GM19328 (cell line): ENCODE results near the gene ZNF280D.
"Not testable (repeated sequence)": the region's sequence is repeated elsewhere in the genome, so short reads cannot be mapped to it uniquely, and the experiment has no call there.

Source experiments
- ATAC-seq: cut with Tn5 transposase; IDR thresholded peaks from one replicate; pipeline ENCODE4 v1.9.1; 2021; ENCODE audit warnings: mild to moderate bottlenecking, moderate library complexity; ENCODE audit not compliant: unreplicated experiment

ZNF280D gene

DNA sequence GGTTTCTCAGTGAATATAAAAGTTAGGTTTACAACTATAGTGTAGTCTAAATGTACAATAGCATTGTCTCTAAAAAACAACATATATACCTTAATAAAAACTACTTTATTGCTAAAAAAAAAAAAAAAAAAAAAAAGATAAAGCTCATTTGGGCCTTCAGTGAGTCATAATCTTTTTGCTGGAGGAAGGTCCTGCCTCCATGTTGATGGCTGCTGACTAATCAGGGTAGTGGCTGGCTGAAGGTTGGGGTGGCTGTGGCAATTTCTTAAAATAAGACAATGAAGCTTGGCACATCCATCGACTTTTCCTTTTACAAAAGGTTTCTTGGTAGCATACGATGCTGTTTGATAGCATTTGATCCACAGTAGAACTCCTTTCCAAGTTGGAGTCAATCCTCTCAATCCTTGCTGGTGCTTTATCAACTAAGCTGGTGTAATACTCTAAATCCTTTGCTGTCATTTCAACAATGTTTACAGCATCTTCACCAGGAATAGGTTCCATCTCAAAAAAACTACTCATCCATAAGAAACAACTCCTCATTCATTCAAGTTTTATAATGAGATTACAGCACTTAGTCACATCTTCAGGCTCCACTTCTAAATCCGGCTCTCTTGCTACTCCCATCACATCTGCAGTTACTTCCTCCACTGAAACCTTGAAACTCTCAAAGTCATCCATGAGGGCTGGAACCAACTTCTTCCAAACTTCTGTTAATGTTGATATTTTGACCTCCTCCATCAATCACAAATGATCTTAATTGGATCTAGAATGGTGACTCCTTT lies 13.3 kb downstream of the ZNF280D start:
- ATAC-seq: no peak

DNA sequence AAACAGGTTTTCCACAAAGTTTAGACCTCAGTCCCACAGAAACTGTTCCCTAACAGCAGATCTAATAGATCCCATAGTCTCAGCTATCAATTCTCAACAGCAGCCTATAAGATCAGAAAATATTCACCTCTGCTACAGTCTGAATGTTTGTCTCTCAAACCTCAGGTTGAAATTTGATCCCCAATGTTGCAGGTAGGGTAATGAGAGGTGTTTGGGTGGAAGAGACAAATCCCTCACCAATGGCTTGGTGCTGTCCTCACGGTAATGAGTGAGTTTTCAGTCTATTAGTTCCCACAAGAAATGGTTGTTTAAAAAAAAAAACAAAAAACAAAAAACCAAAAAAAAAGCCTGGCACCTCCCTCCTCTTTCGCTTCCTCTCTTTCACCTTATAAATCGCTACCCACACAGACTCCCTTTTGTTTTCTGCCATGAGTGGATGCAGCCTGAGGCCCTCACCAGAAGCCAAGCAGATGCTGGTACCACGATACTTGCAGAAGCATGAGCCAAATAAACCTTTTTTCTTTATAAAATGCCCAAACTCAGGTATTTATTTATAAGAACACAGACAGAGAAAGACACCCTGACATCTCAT lies 14.2 kb downstream of the ZNF280D start:
- ATAC-seq: no peak

DNA sequence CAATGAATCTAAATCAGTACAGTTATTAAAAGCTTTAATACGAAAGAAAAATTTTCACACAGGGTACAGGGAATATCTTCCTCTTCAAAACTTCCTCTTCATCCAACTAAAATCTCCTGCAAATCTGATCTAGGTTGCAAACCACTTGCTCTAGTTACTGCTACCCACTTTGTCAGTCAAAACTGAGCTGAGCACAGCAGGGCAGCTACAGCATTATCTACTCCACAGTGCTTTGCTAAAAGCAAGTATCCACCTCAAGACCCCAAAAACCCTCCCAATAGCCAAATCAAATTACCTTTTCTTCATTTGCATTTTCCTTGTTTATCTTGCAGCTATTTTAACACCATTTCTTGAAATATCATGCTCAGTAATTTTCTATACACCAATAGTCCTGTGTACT lies 14.7 kb downstream of the ZNF280D start:
- ATAC-seq: no peak

DNA sequence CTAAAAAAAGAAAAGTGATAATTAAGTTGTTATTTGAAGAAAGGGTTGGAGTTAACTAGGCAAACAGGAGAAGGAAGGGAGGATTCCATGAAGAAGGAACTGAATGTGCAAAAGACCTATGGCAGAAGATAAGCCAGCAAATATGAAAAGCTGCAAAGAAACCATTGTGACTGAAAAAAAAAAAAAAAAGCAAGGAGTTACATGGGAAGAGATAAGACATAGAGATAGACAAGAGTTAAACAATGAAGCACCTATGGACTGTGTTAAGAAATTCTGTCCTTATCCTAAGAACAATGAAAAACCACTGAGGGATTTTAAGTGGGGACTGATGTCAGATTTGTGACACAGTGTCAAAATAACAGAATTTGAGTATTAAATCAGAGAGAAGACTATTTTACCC lies 17.0 kb downstream of the ZNF280D start:
- ATAC-seq: no peak

DNA sequence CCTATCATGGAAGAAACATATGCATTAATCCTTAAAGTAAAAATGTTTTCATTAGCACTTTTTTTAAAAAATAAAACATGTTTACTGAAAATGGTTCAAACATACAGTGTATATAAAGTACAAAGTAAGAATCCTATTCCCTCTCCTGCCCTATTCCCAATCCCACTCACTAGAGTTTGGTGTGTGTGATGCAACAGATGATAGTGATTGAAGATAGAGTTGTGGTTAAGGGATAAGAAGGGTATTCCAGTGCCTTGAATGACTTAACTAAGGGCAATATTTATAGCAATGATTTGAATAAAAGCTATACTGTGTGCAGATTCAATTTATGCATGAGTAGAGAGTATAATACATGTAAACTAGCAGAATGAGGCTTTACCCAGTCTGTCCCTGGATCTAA lies 18.1 kb downstream of the ZNF280D start:
- no peak for ATAC-seq

DNA sequence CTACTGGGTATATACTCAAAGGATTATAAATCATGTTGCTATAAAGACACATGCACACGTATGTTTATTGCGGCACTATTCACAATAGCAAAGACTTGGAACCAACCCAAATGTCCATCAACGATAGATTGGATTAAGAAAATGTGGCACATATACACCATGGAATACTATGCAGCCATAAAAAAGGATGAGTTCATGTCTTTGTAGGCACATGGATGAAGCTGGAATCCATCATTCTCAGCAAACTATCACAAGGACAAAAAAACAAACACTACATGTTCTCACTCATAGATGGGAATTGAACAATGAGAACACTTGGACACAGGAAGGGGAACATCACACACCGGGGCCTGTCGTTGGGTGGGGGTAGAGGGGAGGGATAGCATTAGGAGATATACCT lies 23.8 kb downstream of the ZNF280D start:
- ATAC-seq: not testable (repeated sequence)

DNA sequence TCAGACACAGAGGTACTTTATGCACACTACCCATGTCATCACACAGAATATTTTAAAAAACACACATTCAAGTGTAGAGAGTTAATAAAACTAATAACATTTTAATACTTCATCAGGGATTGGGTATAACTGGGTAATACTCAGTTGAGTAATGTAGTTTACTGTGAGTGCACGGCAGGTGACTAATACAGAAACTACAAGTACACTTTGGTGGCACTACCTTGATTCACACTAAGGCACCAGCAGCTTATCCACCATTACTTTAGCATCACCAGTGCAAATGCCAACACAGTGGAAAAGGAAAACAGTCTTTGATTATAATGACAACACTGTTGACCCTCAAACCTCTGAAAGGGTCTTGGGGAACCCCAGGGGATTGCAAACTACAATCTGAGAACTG lies 33.6 kb downstream of the ZNF280D start:
- no peak for ATAC-seq

DNA sequence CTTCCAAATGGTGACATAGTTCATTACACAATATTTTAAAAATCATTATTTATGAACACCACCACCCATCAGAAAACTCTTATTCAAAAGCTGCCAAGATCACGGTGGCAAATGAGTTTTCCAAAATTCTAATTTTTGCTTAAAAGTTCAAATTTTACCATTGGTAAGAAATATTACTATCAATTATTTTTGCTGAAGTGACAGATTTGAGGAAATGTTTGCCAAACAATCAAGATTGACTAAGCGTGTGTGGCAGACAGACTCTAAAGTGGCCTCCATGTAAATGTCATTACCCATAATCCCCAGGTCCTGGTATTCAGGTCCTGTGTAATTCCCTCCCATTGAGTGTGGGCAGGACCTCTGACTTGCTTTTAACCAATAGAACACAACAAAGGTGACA lies 35.0 kb downstream of the ZNF280D start:
- ATAC-seq: no peak

DNA sequence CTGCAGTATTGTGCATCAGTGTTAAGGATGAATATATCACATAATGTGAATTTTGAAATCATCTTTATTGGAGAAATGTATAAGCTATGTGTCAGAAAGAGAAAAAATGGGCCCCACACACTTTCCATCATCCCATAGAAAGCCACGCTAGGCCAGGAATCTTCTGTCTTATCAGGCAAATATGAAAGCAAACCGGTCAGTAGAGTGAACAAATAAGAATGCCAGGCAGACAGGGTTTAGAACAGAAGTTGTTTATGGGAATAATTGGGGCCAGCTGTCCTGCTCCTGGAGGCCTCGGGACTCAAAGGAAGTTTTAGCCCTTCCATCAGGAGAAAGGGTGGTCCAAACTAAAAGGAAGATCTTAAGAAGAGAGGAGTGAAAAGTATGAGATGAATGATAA lies 39.5 kb downstream of the ZNF280D start:
- no peak for ATAC-seq

DNA sequence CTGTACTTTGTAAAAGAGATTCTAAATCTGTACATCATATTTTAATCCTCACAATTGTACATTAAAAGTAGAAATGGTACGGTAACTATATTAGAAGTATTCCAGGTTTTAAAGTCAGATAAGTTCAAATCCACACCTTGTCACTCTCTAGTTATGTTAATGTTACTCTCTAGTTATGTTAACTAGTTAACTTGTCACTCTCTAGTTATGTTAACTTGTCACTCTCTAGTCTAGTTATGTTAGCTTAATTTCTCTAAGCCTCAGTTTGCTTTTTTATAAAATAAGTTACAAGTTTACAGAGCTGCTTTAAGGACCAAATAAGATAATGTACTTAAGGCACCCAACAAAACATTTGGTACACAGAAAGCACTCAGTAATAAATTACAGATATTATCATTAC lies 42.6 kb downstream of the ZNF280D start:
- no peak for ATAC-seq

DNA sequence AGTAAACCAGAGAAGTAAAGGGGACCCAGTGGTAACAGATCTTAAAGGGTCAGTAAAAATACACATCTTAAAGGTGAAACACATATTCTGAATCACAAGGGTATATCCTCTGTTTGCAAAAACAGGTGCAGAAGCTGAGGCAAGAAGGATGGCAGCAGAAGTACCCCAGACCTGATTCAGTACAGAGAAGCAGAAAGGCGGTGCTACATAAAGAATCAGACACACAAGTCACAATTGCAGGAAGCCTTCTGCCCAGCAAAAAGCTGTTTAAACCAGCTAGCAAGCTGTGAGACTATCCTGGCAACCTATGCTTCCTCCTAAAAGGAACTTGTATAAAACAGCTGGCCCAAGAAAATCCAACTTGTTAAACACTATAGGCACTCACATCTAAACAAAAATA lies 49.4 kb downstream of the ZNF280D start:
- no peak for ATAC-seq

DNA sequence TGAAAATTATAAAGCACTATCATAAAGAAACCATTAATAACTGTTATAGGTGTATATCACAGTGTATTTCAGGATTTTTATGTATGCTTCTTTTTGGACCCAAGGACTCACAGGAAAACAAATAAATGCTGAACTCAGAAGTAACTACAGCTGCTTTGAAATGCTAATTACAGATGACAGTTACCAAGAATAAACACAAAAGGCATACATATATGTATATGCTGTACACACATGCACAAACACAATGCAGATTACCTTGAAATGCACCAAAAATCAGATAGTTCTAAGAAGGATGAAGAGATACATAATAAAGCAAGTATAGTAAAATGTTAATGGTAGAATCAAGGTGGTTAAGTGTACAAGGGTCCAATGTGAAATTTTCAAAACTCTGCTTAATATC lies 52.2 kb downstream of the ZNF280D start:
- ATAC-seq: no peak

DNA sequence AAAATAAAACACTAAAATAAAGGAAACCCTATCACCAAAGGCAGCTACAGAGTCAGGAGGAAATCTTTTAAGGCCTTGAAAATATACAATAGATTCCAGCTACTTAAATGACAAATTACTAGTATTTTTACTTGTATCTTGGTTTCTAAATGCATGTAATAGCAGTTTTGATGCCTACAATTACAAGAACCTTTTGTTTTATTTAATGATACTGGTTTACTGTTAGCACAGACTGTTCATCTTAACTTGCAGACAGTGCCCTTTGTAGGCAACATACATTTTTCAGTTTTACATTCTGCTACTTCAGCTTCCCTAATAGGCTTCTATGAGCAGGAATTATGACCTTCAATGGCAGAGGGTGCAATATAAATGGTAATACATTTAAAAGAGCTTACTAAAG lies 54.1 kb downstream of the ZNF280D start:
- no peak for ATAC-seq

DNA sequence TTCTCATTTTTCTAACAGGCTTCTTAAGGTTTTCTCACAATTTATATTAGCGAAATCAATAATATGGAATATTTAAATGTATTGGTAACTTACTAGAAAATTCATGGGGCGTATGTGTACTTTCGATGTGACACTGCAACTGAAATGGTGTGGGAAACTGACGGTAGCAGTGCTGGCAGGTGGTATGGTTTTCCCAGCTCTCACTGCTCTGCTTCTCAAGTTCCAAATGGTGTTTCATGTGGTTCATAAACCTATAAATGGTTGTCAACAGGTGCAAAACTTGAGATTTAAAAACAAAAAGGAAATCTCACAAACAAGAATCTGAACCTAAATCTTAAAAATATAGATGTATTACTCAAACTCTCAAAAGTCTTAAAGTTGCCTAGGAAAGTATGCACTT lies 54.7 kb downstream of the ZNF280D start:
- ATAC-seq: no peak

DNA sequence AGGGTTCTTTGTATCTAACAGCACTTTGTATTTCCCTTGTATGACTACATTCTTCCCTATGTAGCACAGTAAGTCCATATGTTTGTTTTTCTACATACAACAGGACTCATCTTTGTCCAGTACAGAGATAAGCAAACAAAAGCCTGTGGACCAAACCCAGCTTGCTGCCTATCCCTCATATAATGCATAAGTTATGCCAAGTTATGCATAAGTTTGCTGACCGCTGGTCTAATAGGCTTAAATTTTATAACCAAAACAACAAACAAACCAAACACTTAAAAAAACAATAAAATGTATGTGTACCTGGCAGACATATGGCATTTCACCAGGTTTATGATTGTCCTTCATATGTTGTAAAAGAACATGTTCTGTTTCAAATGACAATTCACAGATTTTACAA lies 56.0 kb downstream of the ZNF280D start:
- ATAC-seq: no peak

DNA sequence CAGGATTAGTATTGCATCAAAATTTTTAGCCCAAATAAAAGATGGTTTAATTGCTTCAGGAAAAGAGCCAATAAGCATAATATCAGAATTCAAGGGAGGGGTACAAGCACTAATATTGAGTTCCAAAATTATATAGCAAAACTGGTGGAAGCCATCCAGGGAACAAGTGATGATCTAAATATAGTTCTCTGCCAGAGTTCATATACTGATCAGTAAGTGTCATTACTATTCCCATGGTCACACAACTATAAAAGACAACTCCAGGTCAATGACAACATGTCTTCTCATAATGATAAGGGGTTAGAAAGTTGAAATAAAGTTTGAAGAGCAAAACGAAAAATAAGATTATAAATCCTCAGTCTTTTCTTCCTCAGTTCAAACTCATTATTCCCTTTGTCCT lies 57.4 kb downstream of the ZNF280D start:
- no peak for ATAC-seq

DNA sequence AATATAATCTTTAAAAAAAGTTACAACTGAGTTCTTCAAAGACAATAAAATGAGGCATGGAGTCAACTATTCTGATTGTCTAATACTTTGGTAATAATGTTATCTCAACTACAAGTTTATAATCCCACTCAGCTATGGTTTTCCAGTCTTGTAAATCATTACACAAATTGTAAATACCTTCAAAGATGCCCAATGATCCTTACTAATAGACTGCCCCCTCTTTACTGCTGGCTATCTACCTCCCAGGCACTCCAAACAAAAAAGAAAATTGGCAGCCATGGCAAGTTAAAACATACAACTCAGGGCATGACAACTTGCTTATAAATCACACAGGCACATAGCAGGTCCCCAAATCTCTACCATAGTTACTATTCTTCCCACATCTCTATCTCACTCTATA lies 58.5 kb downstream of the ZNF280D start:
- ATAC-seq: no peak

DNA sequence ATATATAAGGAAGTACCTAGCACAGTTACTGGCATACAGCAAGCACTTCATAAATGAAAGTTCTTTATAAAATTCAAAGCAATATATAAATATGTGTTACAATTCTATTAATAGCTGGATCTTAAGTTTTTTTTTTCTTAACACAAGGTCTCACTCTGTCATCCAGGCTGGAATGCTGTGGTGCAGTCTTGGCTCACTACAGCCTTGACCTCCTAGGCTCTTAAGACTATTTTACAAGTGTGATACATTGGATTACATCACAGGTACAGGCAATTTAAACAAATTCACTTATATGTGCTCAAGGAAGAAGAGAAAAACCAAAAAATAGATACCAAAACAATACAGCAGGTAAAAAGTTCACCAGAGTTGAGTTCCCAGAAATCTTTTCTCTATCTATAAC lies 60.6 kb downstream of the ZNF280D start:
- no peak for ATAC-seq

DNA sequence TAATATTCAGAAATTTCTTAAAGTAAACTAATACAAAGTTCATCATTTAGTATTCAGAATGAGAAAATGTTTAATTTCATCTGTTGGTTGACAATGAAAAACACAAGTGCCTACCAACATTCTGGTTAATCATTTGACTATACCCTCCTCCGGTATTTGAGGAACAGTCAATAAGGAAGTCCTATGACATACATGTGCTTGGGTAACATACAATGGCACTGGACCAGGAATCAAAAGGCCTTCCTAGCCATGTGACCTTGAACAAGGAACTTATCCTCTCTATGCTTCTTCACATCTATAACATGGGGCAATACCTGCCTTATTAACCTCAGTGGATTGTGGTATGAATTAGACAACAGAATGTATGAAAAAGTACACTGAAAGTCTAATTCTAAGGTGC lies 65.8 kb downstream of the ZNF280D start:
- no peak for ATAC-seq

DNA sequence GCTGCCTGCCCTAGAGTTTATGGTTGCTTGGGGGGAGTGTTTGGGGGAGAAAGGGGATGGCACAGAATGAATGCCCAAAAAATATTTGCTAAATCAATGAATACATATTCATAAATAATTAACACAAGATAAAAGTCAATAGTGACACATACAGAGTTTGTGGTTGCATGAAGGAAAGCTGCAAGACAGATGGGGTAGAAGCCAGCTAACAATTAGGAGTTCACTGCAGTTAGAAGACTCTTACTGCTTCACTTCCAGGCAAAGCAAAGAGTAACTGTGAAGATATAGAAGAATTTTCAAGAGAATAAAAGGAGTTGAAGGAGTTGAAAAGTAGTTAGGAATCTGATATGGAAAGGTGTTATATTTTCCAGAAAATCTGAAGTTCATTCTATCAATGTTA lies 72.4 kb downstream of the ZNF280D start:
- ATAC-seq: no peak

DNA sequence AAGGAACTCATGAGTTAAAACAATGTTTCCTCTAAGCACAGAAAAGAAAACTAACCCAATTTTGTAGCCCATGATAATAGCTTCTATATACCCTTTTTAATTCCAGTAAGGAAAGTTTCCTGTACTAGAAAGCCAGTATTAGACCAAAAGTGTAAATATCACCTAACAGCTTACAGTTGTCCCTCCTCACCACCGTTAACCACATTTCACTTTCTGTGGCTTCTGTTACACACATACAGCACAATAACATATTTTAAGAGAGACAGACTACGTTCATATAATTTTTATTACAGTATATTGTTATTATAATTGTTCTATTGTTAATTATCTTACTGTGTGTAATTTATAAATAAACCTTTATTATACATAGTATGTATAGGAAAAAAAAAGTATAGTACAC lies 74.1 kb downstream of the ZNF280D start:
- no peak for ATAC-seq

DNA sequence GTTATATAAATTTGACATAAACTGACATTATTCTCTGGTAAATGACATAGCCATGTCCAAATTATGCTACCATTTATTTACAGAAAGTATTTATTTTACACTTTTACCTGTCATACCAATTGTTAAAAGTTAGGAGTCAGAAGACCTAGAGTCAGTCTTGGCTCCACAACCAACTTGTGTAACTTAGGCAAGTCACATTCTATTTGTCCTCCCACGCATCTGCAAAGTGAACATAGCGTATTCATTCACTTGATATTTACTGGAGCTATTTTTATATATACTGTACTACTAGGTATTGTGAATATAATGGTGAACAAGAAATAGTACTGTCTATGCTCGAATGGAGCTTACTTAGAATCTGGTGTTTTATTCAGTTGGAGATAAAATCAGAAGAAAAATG lies 78.7 kb downstream of the ZNF280D start:
- ATAC-seq: no peak

DNA sequence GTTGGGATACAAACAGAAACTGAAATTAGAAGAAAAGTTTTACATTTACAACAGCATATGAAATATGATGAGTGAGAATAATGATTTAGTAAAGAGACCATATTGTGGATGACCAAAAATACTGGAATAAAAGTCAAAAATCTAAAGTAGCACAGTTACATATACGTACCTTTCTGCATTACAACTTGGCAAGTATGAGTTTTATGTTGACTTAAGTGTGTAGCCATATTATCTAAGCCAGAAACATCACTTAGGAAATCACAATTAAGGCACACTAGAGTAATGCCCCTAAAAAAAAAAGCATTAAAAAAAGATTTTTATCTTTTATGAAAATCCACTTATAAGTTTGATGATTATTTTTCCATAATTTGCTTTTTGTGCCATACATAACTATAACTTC lies 79.1 kb downstream of the ZNF280D start:
- no peak for ATAC-seq
